ENCODE measurements around the gene ZCWPW1.
A peak's percentile ranks its signal among the peaks of the same experiment; 100 is the strongest.

ZCWPW1 gene, protein sequence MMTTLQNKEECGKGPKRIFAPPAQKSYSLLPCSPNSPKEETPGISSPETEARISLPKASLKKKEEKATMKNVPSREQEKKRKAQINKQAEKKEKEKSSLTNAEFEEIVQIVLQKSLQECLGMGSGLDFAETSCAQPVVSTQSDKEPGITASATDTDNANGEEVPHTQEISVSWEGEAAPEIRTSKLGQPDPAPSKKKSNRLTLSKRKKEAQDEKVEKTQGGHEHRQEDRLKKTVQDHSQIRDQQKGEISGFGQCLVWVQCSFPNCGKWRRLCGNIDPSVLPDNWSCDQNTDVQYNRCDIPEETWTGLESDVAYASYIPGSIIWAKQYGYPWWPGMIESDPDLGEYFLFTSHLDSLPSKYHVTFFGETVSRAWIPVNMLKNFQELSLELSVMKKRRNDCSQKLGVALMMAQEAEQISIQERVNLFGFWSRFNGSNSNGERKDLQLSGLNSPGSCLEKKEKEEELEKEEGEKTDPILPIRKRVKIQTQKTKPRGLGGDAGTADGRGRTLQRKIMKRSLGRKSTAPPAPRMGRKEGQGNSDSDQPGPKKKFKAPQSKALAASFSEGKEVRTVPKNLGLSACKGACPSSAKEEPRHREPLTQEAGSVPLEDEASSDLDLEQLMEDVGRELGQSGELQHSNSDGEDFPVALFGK

DNA sequence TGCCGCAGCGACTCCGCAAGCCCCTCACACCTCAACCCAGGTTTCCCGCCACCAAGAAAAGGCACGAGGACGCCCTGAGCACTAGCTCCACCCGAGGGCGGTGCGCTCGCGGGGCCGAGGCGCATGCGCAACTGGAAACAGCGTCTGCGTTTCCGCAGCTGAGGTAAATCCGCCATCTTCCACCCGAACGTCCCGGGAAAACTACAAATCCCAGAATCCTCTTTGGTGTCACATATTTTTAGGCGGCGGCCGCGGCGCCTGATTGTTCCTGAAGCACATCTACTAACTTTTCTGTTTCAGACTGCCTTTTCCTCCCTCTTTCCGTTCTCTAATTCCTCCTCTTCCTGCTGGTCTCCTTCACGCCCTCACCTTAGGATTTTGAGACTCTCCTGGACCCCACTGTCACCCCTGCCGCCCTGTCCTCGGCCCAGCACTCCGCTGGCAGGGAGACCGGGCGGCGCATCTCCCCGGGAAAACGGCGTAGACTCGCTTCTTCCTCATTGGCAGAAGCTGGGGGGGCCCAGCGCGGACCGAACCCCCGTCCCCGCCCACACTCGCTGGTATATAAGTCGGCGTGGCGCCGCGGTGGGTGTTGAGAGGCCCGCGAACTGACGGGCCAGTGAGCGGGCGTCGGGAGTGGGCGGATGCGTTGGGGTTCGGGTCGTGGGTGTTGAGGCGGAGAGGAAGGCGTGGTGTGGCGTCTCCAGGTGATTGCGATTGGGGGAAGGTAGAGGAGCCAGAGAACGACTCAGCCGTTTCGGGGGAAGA is at the start of gene ZCWPW1:
ZCWPW1 (minus strand) TSS at position 505 of the 768 bp plus-strand sequence. CDS start 8,054 bp downstream, outside the sequence.
- Histone ChIP-seq H3K9me3 (ENCODE audit: low read depth, low read length) (peaks cover 2% of the 10 kb centered on the region; the same call in 1 of the 2 replicates), H3K9ac (ENCODE audit: insufficient read length) (peak within 1 kb of the TSS; percentile 100), H3K4me3 (peak within 1 kb of the TSS; percentile 97), H3K36me3 (ENCODE audit: insufficient read depth, low read length) (peaks cover 25% of the 10 kb centered on the region), H3K27ac (peak within 1 kb of the TSS; percentile 100)
- peak; percentile 96 for DNase-seq (ENCODE audit: low read depth, low spot score)
- TF ChIP-seq FOXP2 (optimal IDR thresholded peaks at IDR 0.05; ENCODE audit: control extremely low read depth, extremely low read length, insufficient read depth) (no peak), POLR2AphosphoS5 (IDR thresholded peaks at IDR 0.05; ENCODE audit: borderline replicate concordance, low read depth, low read length) (peak; percentile 99), EZH2 (IDR thresholded peaks at IDR 0.05) (no peak)

DNA sequence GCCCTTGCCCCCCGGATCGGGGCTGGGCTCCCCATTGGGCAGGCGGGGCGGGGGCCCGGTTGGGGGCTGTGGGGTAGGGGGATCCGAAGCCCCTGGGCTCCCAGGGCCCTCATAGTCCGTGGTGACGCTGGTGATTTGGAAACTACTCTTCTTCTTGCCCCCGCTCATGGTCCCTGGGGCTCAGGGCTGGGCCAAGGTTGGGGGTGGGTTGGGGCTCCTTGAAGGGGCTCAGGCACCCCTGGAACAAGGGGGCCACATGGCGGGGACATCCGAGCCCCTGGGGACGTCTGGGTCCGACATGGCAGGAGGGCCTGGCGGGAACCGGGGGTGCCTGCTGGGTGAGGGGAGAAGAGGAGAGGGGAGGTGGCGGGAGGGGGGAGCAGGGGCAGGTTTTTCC is 49.4 kb upstream of the ZCWPW1 start:
- Histone ChIP-seq H3K36me3 (ENCODE audit: insufficient read depth, low read length) (peaks cover 7% of the 10 kb centered on the region; the same call in 1 of the 2 replicates), H3K9ac (ENCODE audit: insufficient read length) (peak overlapping the region; percentile 80), H3K4me3 (peak overlapping the region; percentile 97), H3K27ac (no peak overlapping the region; the same call in 1 of the 2 replicates), H3K9me3 (ENCODE audit: low read depth, low read length) (no peaks in the 10 kb centered on the region)
- TF ChIP-seq POLR2AphosphoS5 (IDR thresholded peaks at IDR 0.05; ENCODE audit: borderline replicate concordance, low read depth, low read length) (no peak), FOXP2 (optimal IDR thresholded peaks at IDR 0.05; ENCODE audit: control extremely low read depth, extremely low read length, insufficient read depth) (no peak), EZH2 (IDR thresholded peaks at IDR 0.05) (no peak)
- no peak for DNase-seq (ENCODE audit: low read depth, low spot score)

DNA sequence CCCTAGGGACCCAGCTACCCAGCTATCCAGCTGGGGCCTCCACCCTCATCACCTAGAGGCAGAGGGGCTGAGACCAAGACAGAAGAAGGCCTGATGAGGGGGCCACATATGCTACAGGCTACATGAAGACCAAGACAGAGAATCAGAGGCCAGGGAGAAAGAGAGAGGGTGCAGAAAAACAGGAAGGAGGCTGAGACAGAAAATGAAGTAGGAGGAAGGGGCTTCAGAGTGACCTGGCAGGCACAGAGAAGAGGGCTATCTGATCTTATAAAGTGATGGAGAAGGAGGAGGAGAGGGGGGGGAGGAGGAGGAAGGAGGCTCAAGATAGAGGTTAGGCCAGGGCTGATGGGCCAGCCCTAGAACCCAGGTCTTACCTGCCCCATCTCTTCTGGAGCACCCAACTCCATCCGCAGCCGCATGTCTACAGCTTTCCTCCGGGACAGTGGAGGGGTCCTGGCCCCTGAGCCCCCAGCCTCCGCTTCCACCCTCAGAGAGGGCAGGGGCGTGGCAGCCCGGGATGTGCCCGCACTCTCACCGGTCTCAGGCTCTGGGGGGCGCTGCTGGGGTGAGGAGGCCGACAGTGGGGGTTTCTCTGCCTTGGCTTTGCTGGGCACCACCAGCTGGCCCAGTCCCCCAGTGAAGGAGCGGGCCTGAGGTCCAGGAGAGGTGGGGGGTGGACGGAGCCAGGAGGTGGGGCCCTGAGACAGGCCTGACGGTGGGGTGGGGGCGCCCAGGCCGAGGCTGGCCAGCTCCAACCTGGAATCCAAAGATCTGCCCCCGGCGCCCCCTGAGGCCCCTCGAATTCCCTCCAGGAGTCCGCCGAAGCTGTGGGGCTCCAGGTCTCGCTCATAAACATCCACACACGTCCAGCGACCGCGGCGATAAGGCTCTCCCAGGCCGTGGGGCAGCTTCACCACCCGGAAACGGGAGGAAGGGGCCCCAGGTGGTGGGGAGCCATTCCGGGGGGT is 48.7 kb upstream of the ZCWPW1 start:
- Histone ChIP-seq H3K9me3 (ENCODE audit: low read depth, low read length) (no peaks in the 10 kb centered on the region), H3K9ac (ENCODE audit: insufficient read length) (peak overlapping the region; percentile 80), H3K27ac (no peak overlapping the region), H3K4me3 (peak overlapping the region; percentile 97), H3K36me3 (ENCODE audit: insufficient read depth, low read length) (peaks cover 7% of the 10 kb centered on the region; the same call in 1 of the 2 replicates)
- TF ChIP-seq EZH2 (IDR thresholded peaks at IDR 0.05) (no peak), FOXP2 (optimal IDR thresholded peaks at IDR 0.05; ENCODE audit: control extremely low read depth, extremely low read length, insufficient read depth) (no peak), POLR2AphosphoS5 (IDR thresholded peaks at IDR 0.05; ENCODE audit: borderline replicate concordance, low read depth, low read length) (no peak)
- DNase-seq (ENCODE audit: low read depth, low spot score): no peak

DNA sequence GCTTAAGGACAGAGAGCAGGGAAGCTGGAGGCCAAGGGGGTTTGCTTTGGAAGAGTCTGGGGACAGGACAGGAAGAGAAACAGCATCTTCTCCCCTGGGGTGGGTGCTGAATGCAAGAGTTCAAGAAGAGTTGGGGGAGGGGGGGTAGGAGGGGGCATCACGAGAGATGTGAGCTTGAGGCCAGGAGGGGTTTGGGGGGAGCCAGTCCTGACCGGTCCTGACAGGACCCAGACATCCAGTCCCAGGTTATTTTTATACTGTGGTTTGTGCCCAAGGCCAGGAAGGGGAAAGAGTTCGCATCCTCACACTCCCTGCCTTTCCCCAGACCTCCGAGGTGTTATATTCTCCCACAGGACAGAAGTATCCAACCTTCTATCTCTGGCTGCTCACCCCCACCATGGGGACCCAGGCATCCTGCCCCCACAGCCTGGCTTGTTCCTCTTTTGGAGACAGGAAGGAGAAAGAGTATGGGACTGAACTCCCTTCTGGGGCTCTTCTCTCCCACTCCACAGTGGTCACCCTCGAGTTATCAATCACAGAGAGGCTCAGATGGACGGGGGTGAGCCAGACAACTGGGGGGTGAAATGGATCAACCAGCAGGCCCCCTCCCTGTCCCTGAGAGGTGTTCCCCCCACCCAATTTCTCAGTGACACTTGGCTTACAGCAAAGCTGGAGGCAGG is 47.7 kb upstream of the ZCWPW1 start:
- H3K27ac ChIP-seq: peak overlapping the region; percentile 44
- H3K4me3 ChIP-seq: peak overlapping the region; percentile 97
- no peak for DNase-seq (ENCODE audit: low read depth, low spot score)
- H3K9me3 ChIP-seq (ENCODE audit: low read depth, low read length): no peaks in the 10 kb centered on the region
- H3K36me3 ChIP-seq (ENCODE audit: insufficient read depth, low read length): peaks cover 7% of the 10 kb centered on the region; the same call in 1 of the 2 replicates
- TF ChIP-seq POLR2AphosphoS5 (IDR thresholded peaks at IDR 0.05; ENCODE audit: borderline replicate concordance, low read depth, low read length) (no peak), EZH2 (IDR thresholded peaks at IDR 0.05) (no peak), FOXP2 (optimal IDR thresholded peaks at IDR 0.05; ENCODE audit: control extremely low read depth, extremely low read length, insufficient read depth) (no peak)
- H3K9ac ChIP-seq (ENCODE audit: insufficient read length): peak overlapping the region; percentile 28

DNA sequence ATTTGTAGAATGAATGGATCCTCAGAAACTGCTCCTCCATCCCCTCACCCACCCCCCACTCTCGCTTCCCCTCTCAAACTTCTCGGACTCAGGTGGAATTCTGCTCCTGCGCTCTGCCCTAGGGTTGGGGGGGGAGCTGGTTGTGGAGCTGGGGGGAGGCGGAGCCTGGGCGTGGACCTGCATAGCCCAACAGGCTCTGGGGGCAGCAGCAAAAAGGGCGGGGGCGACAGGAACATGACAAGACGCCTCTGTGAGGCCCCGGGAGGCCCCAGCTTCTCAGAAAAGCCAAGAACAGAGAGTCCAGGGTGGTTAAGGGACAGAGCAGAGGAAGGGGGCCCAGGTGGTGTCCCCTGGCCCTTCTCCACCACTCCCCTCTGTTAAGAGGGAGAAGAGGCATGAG is 47.0 kb upstream of the ZCWPW1 start:
- Histone ChIP-seq H3K36me3 (ENCODE audit: insufficient read depth, low read length) (peaks cover 7% of the 10 kb centered on the region; the same call in 1 of the 2 replicates), H3K27ac (peak overlapping the region; percentile 44), H3K9me3 (ENCODE audit: low read depth, low read length) (no peaks in the 10 kb centered on the region), H3K4me3 (no peak overlapping the region; the same call in 1 of the 2 replicates), H3K9ac (ENCODE audit: insufficient read length) (peak overlapping the region; percentile 28)
- TF ChIP-seq POLR2AphosphoS5 (IDR thresholded peaks at IDR 0.05; ENCODE audit: borderline replicate concordance, low read depth, low read length) (no peak), EZH2 (IDR thresholded peaks at IDR 0.05) (no peak), FOXP2 (optimal IDR thresholded peaks at IDR 0.05; ENCODE audit: control extremely low read depth, extremely low read length, insufficient read depth) (no peak)
- DNase-seq (ENCODE audit: low read depth, low spot score): no peak

DNA sequence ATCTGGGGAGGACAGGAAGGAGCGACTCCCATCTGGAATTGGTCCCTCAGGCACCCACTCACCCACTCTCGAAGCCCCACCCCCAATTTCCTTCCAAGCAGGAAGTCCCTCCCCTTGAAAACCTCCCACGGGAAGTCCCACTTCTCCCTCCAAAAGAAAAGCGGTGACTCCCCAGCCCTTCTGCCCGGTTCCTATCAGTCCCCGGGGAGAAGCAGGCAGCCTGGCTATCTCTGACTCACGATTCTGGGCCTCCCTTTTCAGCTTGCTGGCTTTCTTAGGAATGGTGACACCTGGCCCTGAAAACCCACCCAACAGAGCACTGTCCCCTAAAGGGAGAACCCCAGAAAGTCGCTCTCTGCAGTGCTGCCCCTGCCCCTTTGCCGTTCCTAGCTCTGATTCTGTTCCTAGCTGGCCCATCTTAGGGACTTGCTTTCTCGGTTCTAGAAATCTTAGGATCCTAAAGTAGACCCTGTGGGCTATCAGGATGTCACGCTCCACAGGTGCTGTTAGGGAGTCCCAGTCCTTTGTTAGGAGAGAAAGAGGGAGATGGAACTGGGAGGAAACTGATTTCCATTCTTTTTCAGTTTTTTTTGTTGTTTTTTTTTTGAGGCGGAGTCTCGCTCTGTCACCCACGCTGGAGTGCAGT is 44.5 kb upstream of the ZCWPW1 start:
- DNase-seq (ENCODE audit: low read depth, low spot score): peak; percentile 35
- H3K9ac ChIP-seq (ENCODE audit: insufficient read length): peak overlapping the region; percentile 75

More for the DNA sequence above, 44.5 kb upstream of the ZCWPW1 start:
- Histone ChIP-seq H3K36me3 (ENCODE audit: insufficient read depth, low read length) (peaks cover 7% of the 10 kb centered on the region; the same call in 1 of the 2 replicates), H3K4me3 (peak overlapping the region; percentile 74), H3K9me3 (ENCODE audit: low read depth, low read length) (no peaks in the 10 kb centered on the region), H3K27ac (peak overlapping the region; percentile 93)
- TF ChIP-seq EZH2 (IDR thresholded peaks at IDR 0.05): no peak
- no peak for TF ChIP-seq FOXP2 (optimal IDR thresholded peaks at IDR 0.05; ENCODE audit: control extremely low read depth, extremely low read length, insufficient read depth)
- TF ChIP-seq POLR2AphosphoS5 (IDR thresholded peaks at IDR 0.05; ENCODE audit: borderline replicate concordance, low read depth, low read length): peak; percentile 74

All from SK-N-MC (cell line).